ENCODE results near the gene MOB3B. TPM values are rescaled to one million over a fixed set of nuclear protein-coding genes. Genes with fewer than 3 reads are reported as not detected.
A peak's percentile ranks its signal among the peaks of the same experiment; 100 is the strongest.

Gene MOB3B
- total RNA-seq, 1 donor from 2014 or later = 0.99 TPM

- no peak for DNase-seq (ENCODE audit: low read depth in 2 of 2)
These were observed 236.8 kb downstream of the MOB3B start for GRCh38 chr9:27292659-27293405.

- no peak for DNase-seq (ENCODE audit: low read depth in 2 of 2)
These were observed 238.3 kb downstream of the MOB3B start for GRCh38 chr9:27291292-27291691.

- DNase-seq (ENCODE audit: low read depth in 2 of 2) = no peak
These were observed 247.3 kb downstream of the MOB3B start for GRCh38 chr9:27282269-27282668.

GRCh38 chr9:27280860-27281259 lies 248.8 kb downstream of the MOB3B start:
- peak in 1 of 2 donors; percentile 45 for DNase-seq (ENCODE audit: low read depth in 2 of 2)

GRCh38 chr9:27280249-27280648 lies 249.4 kb downstream of the MOB3B start:
- no peak for DNase-seq (ENCODE audit: low read depth in 2 of 2)

GRCh38 chr9:27279611-27280010 lies 250.0 kb downstream of the MOB3B start:
- DNase-seq (ENCODE audit: low read depth in 2 of 2) = no peak

- DNase-seq (ENCODE audit: low read depth in 2 of 2) = no peak
These were observed 251.2 kb downstream of the MOB3B start for GRCh38 chr9:27278374-27278773.

GRCh38 chr9:27276193-27277030 lies 253.2 kb downstream of the MOB3B start:
- peak; percentile 68 to 82 for DNase-seq (ENCODE audit: low read depth in 2 of 2)

Other genes starting within 250 kb of the MOB3B start
- not detected in 2 replicates for gene EQTN, start 232.7 kb downstream of the MOB3B start, total RNA-seq
- gene IFNK, start 5.5 kb downstream of the MOB3B start, total RNA-seq = not detected in 2 replicates
- 5.2 and 7.5 TPM in 2 replicates for gene C9orf72, start 43.7 kb upstream of the MOB3B start, total RNA-seq